HepG2 (cell line): Measurements from ENCODE around the gene DDX19B. TPM values are rescaled to one million over a fixed set of nuclear protein-coding genes. Genes with fewer than 3 reads are reported as not detected.

Experiments
- BHLHE40 ChIP-seq: IDR thresholded peaks from 2 replicates; pipeline ENCODE4 v1.6.1; 2011; ENCODE audit warnings: low read length, improper control_type of control experiment
- FOSL2 ChIP-seq: sonication (generic); formaldehyde crosslinking; IDR thresholded peaks from 2 replicates; pipeline ENCODE4 v1.4.0; 2020; ENCODE audit warnings: missing genetic modification reagents
- NFKBIZ ChIP-seq: IDR thresholded peaks from 2 replicates; pipeline ENCODE4 v1.6.1; 2018; ENCODE audit warnings: missing genetic modification reagents, missing compliant biosample characterization
- ZBTB7A ChIP-seq: sonication (generic); formaldehyde crosslinking; IDR thresholded peaks from 2 replicates; pipeline ENCODE4 v1.8.0; 2022; ENCODE audit warnings: mild to moderate bottlenecking, missing genetic modification reagents
- ZBTB8A ChIP-seq: sonication (generic); formaldehyde crosslinking; IDR thresholded peaks from 2 replicates; pipeline ENCODE4 v1.4.0; 2020; ENCODE audit warnings: mild to moderate bottlenecking, low read depth, missing genetic modification reagents, borderline replicate concordance
- ZNF205 ChIP-seq: IDR thresholded peaks from 2 replicates; pipeline ENCODE4 v1.6.1; 2018; ENCODE audit warnings: missing biosample characterization, missing genetic modification reagents
- ZNF34 ChIP-seq: sonication (generic); formaldehyde crosslinking; IDR thresholded peaks from 2 replicates; pipeline ENCODE4 v1.4.0; 2020; ENCODE audit warnings: mild to moderate bottlenecking, missing genetic modification reagents, borderline replicate concordance
- ZNF7 ChIP-seq: IDR thresholded peaks from 2 replicates; pipeline ENCODE4 v1.6.1; 2016; ENCODE audit warnings: missing biosample characterization, missing genetic modification reagents
- polyA plus RNA-seq, 8 experiments: library from polyadenylated mRNA; depleted of rRNA in 3 of 8; stranded (reverse) in 7 of 8; unstranded in 1 of 8; fragments of >200 nt; fragmentation: Illumina TruSeq in 4 of 8; extraction: Trizol in 4 of 8; gene quantifications; 2 replicates each; pipeline versions ENCODE4 v1.2.1 to v1.2.3, GENCODE V29; 2011 to 2016; ENCODE audit warnings: low read depth in 4 of 8, missing spikeins in 1 of 8, mixed read lengths in 1 of 8; ENCODE audit not compliant: insufficient read depth in 1 of 8
- total RNA-seq, 5 experiments: library from RNA; depleted of rRNA; stranded (reverse); fragments of >200 nt; fragmentation: Illumina TruSeq; extraction: Trizol; gene quantifications; 2 replicates each; pipeline ENCODE4 v1.2.3, GENCODE V29; 2016; ENCODE audit warnings: low read depth in 1 of 5
- TF ChIP-seq, protein P1 (sequence below): sonication (generic); formaldehyde crosslinking; IDR thresholded peaks from 2 replicates; pipeline ENCODE4 v1.5.1; 2020; ENCODE audit warnings: missing genetic modification reagents, mild to moderate bottlenecking, borderline replicate concordance
- TF ChIP-seq, protein P2 (sequence below): sonication (generic); formaldehyde crosslinking; IDR thresholded peaks from one replicate; pipeline ENCODE4 v1.5.1; 2020; ENCODE audit warnings: mild to moderate bottlenecking, missing genetic modification reagents; ENCODE audit errors: not compliant biosample characterization
- TF ChIP-seq, protein P3 (sequence below), 2 experiments: sonication (generic) in 1 of 2; formaldehyde crosslinking in 1 of 2; IDR thresholded peaks; 2 replicates each; pipeline versions ENCODE4 v1.6.1 to v1.9.0; 2014 to 2022; ENCODE audit warnings: antibody characterized with exemption in 1 of 2, borderline replicate concordance in 1 of 2, inconsistent platforms in 1 of 2, low read depth in 1 of 2, missing genetic modification reagents in 1 of 2

Gene DDX19B
- total and polyA plus RNA-seq, 2 of the 13 experiments (the other 11 are each of a cell fraction or from before 2014, with no cell fraction given): 36.2 to 40.0 TPM

DNA sequence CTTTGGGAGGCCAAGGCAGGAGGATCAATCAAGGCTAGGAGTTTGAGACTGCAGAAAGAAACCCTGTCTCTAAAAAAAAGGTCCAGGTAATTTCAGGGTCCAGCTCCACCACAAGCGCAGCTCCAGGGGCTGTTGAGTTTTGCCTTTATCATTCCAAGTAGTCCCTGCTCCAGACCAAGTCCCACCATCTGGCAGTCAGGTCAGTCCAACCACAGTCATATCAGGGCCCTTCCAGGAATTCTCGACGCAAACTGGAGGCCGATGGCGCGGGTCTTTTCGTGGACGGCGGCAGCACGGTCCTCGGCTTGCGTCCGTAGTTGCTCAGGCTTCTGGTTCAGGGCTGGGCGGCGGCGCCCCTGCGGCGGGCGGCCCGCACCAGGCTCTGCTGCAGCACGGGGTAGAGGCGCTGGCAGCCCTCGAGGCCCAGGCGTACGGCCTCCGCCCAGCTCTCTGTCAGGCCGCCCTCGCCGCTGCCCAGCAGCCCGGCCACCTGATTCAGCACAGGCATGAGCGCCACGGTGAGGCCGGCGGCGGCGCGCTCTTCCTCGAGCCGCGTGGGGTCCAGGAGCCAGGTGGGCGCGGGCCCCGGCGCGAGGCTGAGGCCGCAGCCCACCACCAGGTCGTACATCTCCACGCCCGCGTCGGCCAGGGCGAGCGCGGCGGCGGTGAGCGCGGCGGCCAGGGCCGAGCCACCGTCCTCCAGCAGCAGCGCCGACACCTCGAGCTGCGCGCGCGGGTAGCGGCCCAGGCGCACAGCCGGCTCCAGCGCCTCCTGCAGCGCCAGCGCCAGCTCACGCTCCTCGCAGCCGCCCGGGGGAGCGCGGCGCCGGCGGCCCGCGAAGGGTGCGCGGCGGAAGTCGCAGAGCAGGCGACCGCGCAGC lies 48.0 kb upstream of the DDX19B start (continued):
- TF ChIP-seq ZBTB7A (CRISPR knock-in tag) (peak; percentile 97), ZBTB8A (no peak), BHLHE40 (no peak), FOSL2 (CRISPR knock-in tag) (peak; percentile 32; the same call in 1 of the 2 replicates), ZNF7 (no peak), NFKBIZ (CRISPR knock-in tag) (no peak), ZNF34 (CRISPR knock-in tag) (peak; percentile 91), ZNF205 (CRISPR knock-in tag) (peak; percentile 34; the same call in 1 of the 2 replicates)
- TF ChIP-seq, protein P1, sequence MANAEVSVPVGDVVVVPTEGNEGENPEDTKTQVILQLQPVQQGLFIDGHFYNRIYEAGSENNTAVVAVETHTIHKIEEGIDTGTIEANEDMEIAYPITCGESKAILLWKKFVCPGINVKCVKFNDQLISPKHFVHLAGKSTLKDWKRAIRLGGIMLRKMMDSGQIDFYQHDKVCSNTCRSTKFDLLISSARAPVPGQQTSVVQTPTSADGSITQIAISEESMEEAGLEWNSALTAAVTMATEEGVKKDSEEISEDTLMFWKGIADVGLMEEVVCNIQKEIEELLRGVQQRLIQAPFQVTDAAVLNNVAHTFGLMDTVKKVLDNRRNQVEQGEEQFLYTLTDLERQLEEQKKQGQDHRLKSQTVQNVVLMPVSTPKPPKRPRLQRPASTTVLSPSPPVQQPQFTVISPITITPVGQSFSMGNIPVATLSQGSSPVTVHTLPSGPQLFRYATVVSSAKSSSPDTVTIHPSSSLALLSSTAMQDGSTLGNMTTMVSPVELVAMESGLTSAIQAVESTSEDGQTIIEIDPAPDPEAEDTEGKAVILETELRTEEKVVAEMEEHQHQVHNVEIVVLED: 0 out of 2 replicates have a peak, but pooled peaks have one; percentile 30
- TF ChIP-seq, protein P2, sequence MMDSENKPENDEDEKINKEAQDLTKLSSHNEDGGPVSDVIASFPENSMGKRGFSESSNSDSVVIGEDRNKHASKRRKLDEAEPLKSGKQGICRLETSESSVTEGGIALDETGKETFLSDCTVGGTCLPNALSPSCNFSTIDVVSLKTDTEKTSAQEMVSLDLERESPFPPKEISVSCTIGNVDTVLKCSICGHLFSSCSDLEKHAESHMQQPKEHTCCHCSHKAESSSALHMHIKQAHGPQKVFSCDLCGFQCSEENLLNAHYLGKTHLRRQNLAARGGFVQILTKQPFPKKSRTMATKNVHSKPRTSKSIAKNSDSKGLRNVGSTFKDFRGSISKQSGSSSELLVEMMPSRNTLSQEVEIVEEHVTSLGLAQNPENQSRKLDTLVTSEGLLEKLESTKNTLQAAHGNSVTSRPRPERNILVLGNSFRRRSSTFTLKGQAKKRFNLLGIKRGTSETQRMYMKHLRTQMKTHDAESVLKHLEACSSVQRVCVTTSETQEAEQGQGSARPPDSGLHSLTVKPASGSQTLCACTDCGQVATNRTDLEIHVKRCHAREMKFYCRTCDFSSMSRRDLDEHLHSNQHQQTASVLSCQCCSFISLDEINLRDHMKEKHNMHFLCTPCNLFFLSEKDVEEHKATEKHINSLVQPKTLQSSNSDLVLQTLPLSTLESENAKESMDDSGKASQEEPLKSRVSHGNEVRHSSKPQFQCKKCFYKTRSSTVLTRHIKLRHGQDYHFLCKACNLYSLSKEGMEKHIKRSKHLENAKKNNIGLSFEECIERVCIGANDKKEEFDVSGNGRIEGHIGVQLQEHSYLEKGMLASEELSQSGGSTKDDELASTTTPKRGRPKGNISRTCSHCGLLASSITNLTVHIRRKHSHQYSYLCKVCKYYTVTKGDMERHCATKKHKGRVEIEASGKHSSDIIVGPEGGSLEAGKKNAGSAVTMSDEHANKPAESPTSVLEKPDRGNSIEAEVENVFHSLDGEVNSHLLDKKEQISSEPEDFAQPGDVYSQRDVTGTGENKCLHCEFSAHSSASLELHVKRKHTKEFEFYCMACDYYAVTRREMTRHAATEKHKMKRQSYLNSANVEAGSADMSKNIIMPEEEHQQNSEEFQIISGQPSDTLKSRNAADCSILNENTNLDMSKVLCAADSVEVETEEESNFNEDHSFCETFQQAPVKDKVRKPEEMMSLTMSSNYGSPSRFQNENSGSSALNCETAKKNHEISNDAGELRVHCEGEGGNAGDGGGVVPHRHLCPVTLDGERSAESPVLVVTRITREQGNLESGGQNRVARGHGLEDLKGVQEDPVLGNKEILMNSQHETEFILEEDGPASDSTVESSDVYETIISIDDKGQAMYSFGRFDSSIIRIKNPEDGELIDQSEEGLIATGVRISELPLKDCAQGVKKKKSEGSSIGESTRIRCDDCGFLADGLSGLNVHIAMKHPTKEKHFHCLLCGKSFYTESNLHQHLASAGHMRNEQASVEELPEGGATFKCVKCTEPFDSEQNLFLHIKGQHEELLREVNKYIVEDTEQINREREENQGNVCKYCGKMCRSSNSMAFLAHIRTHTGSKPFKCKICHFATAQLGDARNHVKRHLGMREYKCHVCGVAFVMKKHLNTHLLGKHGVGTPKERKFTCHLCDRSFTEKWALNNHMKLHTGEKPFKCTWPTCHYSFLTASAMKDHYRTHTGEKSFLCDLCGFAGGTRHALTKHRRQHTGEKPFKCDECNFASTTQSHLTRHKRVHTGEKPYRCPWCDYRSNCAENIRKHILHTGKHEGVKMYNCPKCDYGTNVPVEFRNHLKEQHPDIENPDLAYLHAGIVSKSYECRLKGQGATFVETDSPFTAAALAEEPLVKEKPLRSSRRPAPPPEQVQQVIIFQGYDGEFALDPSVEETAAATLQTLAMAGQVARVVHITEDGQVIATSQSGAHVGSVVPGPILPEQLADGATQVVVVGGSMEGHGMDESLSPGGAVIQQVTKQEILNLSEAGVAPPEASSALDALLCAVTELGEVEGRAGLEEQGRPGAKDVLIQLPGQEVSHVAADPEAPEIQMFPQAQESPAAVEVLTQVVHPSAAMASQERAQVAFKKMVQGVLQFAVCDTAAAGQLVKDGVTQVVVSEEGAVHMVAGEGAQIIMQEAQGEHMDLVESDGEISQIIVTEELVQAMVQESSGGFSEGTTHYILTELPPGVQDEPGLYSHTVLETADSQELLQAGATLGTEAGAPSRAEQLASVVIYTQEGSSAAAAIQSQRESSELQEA (CRISPR knock-in tag): no peak
- TF ChIP-seq, protein P3, sequence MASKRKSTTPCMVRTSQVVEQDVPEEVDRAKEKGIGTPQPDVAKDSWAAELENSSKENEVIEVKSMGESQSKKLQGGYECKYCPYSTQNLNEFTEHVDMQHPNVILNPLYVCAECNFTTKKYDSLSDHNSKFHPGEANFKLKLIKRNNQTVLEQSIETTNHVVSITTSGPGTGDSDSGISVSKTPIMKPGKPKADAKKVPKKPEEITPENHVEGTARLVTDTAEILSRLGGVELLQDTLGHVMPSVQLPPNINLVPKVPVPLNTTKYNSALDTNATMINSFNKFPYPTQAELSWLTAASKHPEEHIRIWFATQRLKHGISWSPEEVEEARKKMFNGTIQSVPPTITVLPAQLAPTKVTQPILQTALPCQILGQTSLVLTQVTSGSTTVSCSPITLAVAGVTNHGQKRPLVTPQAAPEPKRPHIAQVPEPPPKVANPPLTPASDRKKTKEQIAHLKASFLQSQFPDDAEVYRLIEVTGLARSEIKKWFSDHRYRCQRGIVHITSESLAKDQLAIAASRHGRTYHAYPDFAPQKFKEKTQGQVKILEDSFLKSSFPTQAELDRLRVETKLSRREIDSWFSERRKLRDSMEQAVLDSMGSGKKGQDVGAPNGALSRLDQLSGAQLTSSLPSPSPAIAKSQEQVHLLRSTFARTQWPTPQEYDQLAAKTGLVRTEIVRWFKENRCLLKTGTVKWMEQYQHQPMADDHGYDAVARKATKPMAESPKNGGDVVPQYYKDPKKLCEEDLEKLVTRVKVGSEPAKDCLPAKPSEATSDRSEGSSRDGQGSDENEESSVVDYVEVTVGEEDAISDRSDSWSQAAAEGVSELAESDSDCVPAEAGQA (IDR thresholded peaks at IDR 0.05; ENCODE audit: low read depth): 0 out of 2 replicates have a peak, but pooled peaks have one; percentile 45
- TF ChIP-seq, protein P3 (CRISPR knock-in tag; IDR thresholded peaks at IDR 0.05; ENCODE audit: borderline replicate concordance): peak; percentile 66; the same call in 1 of the 2 replicates
